ENCODE results near the gene ISM1.

ISM1 gene

DNA sequence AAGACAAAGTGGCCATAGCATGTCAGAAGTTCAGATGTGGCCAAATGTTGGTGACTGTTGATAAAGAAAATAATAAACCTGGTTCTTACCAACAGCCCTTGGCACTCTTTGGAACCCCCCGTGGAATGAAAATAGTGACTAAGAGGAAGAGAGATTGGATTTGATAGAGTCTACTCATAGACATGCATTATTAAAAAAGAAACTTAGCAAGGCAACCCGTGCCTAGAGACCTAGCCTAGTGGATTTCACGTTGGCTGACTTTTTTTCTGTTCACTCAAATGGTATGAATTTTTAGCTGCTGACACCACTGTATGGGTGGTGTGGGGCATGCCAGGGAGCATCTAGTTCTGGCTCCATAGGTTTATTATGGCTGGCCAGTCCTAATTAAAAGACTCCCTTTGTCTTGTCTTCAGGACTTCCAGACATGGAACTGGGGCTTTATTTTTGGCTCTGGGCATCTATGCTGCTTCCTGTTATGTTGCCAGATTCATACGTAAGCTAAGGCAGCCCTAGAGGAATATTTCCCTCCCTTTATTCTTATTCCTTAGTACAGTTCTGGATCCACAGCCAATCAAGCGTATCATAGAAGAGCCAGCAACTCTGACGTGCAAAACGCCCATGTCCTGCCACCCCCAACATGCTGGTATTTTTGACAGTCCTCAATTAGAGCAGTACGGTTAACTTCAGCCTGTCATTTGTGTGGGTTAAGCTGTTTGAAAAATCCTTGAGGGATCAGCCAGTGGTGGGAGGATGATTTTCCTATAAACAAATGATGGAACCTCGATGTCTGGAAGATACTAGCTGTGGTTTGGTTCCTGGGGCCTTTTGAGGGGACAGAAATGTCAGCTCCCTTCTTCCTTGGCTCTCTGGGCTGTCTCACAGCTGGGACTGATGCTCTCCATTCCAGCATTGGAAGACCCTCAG lies 127.5 kb downstream of the ISM1 start:
- no peak for DNase-seq (ENCODE audit: low spot score)

- DNase-seq (ENCODE audit: low spot score): no peak
Measured at GRCh38 chr20:13349235-13349604, 128.1 kb downstream of the ISM1 start.
